GM18502 (cell line): ENCODE measurements around the gene SLC4A7.
A peak's percentile ranks its signal among the peaks of the same experiment; 100 is the strongest.
"Not testable (repeated sequence)": the region's sequence is repeated elsewhere in the genome, so short reads cannot be mapped to it uniquely, and the experiment has no call there.

Source experiments
- ATAC-seq: cut with Tn5 transposase; IDR thresholded peaks from one replicate; pipeline ENCODE4 v1.9.1; 2021; ENCODE audit warnings: mild to moderate bottlenecking; ENCODE audit not compliant: unreplicated experiment, poor library complexity

The SLC4A7 gene

GRCh38 chr3:27438352-27438751, 45.8 kb downstream of the SLC4A7 start:
- not testable (repeated sequence) for ATAC-seq

GRCh38 chr3:27431116-27431515, 53.1 kb downstream of the SLC4A7 start:
- no peak for ATAC-seq

GRCh38 chr3:27429909-27430308, 54.3 kb downstream of the SLC4A7 start:
- no peak for ATAC-seq

GRCh38 chr3:27428446-27428845, 55.7 kb downstream of the SLC4A7 start:
- no peak for ATAC-seq

- ATAC-seq = no peak
Observed at GRCh38 chr3:27426926-27427325, 57.3 kb downstream of the SLC4A7 start.

- no peak for ATAC-seq
Observed at GRCh38 chr3:27425896-27426565, 58.2 kb downstream of the SLC4A7 start.

- ATAC-seq = not testable (repeated sequence)
Observed at GRCh38 chr3:27424812-27425521, 59.2 kb downstream of the SLC4A7 start.

GRCh38 chr3:27423463-27423862, 60.7 kb downstream of the SLC4A7 start:
- ATAC-seq = no peak

GRCh38 chr3:27422617-27423016, 61.6 kb downstream of the SLC4A7 start:
- ATAC-seq = no peak

GRCh38 chr3:27415202-27415601, 69.0 kb downstream of the SLC4A7 start:
- no peak for ATAC-seq

- ATAC-seq = peak; percentile 89
Observed at GRCh38 chr3:27392950-27393679, 91.1 kb downstream of the SLC4A7 start.

GRCh38 chr3:27392414-27392813, 91.8 kb downstream of the SLC4A7 start:
- ATAC-seq = not testable (repeated sequence)

GRCh38 chr3:27391796-27392195, 92.4 kb downstream of the SLC4A7 start:
- ATAC-seq = no peak

GRCh38 chr3:27387625-27388024, 96.6 kb downstream of the SLC4A7 start:
- ATAC-seq = no peak

- peak; percentile 75 for ATAC-seq
Observed at GRCh38 chr3:27385504-27385903, 98.7 kb downstream of the SLC4A7 start.

- ATAC-seq = no peak
Observed at GRCh38 chr3:27384191-27384590, 100.0 kb downstream of the SLC4A7 start.

GRCh38 chr3:27380433-27381357, 103.5 kb downstream of the SLC4A7 start:
- no peak for ATAC-seq

GRCh38 chr3:27378331-27378730, 105.9 kb downstream of the SLC4A7 start:
- ATAC-seq = no peak

GRCh38 chr3:27376109-27376772, 107.9 kb downstream of the SLC4A7 start:
- ATAC-seq = no peak
